ENCODE data around the gene SOX6. TPM values are rescaled to one million over a fixed set of nuclear protein-coding genes. Genes with fewer than 3 reads are reported as not detected.

Gene SOX6
- total RNA-seq, 1 donor from 2014 or later, result 7.6 TPM

- no peaks in the 10 kb centered on the region for H3K27me3 Mint-ChIP-seq (ENCODE audit: insufficient read depth, low read depth)
- Histone ChIP-seq H3K27ac (no peak overlapping the region), H3K9me3 (ENCODE audit: low read depth) (no peaks in the 10 kb centered on the region), H3K36me3 (no peaks in the 10 kb centered on the region), H2AFZ (replicated peaks) (no peak overlapping the region), H4K20me1 (ENCODE audit: low read depth) (no peaks in the 10 kb centered on the region), H3F3A (ENCODE audit: low read depth) (no peaks in the 10 kb centered on the region), H3K27me3 (peaks cover 80% of the 10 kb centered on the region), H3K4me2 (no peak overlapping the region), H3K79me2 (ENCODE audit: low read depth) (no peaks in the 10 kb centered on the region), H3K4me1 (no peaks in the 10 kb centered on the region), H3K9ac (no peak overlapping the region), H3K4me3 (no peak overlapping the region)
- H3K9me3 Mint-ChIP-seq, result no peaks in the 10 kb centered on the region
- peaks cover 2% of the 10 kb centered on the region for H3K4me1 Mint-ChIP-seq
- H3K4me3 Mint-ChIP-seq, result no peak overlapping the region
- no peaks in the 10 kb centered on the region for H3K36me3 Mint-ChIP-seq
- H3K27ac Mint-ChIP-seq, result no peak overlapping the region
- DNase-seq (ENCODE audit: low spot score), result no peak
- TF ChIP-seq EZH2phosphoT487 (IDR thresholded peaks at IDR 0.05) (no peak), EZH2 (IDR thresholded peaks at IDR 0.05) (no peak)
- TF ChIP-seq, protein P1, sequence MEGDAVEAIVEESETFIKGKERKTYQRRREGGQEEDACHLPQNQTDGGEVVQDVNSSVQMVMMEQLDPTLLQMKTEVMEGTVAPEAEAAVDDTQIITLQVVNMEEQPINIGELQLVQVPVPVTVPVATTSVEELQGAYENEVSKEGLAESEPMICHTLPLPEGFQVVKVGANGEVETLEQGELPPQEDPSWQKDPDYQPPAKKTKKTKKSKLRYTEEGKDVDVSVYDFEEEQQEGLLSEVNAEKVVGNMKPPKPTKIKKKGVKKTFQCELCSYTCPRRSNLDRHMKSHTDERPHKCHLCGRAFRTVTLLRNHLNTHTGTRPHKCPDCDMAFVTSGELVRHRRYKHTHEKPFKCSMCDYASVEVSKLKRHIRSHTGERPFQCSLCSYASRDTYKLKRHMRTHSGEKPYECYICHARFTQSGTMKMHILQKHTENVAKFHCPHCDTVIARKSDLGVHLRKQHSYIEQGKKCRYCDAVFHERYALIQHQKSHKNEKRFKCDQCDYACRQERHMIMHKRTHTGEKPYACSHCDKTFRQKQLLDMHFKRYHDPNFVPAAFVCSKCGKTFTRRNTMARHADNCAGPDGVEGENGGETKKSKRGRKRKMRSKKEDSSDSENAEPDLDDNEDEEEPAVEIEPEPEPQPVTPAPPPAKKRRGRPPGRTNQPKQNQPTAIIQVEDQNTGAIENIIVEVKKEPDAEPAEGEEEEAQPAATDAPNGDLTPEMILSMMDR (IDR thresholded peaks at IDR 0.05), result no peak
Measured at GRCh38 chr11:16382186-16382585, 25.8 kb upstream of the SOX6 start.

DNA sequence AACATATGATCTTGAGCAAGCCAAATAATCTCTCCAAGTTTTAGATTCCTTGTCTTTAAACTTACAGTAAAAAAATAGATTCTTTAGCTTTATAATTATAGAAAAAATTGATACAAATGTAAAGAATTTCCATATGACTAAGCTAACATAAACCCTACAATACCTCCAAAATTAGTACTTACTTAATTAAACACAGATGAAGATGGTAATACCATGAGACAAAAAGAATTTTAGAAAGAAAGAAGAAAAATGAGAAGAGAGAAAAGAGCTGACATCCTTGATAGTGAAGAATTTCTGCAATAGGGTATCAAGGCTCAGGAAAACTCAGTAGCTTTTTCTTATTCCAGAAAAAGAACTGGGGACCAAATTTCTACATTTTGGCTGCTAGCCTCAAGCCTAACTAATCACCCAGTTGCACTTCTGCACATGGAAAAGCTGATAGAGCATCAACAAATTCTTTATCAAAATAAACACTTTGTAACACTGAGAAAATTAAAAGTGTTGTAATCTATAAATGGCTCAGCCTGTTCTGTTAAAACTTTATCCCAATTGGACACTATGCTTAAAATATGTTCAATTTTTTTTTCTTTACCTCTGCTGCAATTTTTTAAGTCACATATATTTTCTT is 24.7 kb upstream of the SOX6 start:
- TF ChIP-seq EZH2 (IDR thresholded peaks at IDR 0.05) (no peak), EZH2phosphoT487 (IDR thresholded peaks at IDR 0.05) (no peak)
- TF ChIP-seq, protein P1 (IDR thresholded peaks at IDR 0.05), result no peak
- no peak overlapping the region for H3K9ac ChIP-seq
- no peaks in the 10 kb centered on the region for H3K9me3 ChIP-seq (ENCODE audit: low read depth)
- H3K27me3 ChIP-seq, result peaks cover 79% of the 10 kb centered on the region
- no peaks in the 10 kb centered on the region for H4K20me1 ChIP-seq (ENCODE audit: low read depth)
- Mint-ChIP-seq H3K36me3 (no peaks in the 10 kb centered on the region), H3K9me3 (no peaks in the 10 kb centered on the region), H3K27me3 (ENCODE audit: insufficient read depth, low read depth) (no peaks in the 10 kb centered on the region), H3K4me1 (peaks cover 2% of the 10 kb centered on the region), H3K4me3 (no peak overlapping the region), H3K27ac (no peak overlapping the region)
- no peaks in the 10 kb centered on the region for H3F3A ChIP-seq (ENCODE audit: low read depth)
- H3K79me2 ChIP-seq (ENCODE audit: low read depth), result no peaks in the 10 kb centered on the region
- H2AFZ ChIP-seq (replicated peaks), result no peak overlapping the region
- H3K36me3 ChIP-seq, result no peaks in the 10 kb centered on the region
- DNase-seq (ENCODE audit: low spot score), result no peak
- no peak overlapping the region for H3K4me3 ChIP-seq
- H3K4me2 ChIP-seq, result no peak overlapping the region
- H3K27ac ChIP-seq, result no peak overlapping the region
- no peaks in the 10 kb centered on the region for H3K4me1 ChIP-seq

DNA sequence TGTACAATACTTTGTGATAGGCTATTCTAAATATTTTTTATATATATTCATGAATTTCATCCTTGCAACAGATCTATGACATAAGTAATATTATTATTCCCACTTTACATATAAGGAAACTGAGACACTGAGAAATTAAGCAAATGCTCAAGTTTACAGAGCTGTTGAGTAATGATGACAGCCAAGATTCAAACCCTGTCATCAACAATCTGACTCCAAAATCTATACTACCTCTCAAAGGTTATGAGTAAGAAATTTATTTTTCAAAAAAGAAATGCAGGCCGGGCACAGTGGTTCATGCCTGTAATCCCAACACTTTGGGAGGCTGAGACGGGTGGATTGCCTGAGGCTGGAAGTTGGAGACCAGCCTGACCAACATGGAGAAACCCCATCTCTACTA is 22.6 kb upstream of the SOX6 start:
- Histone ChIP-seq H2AFZ (replicated peaks) (no peak overlapping the region), H3K36me3 (no peaks in the 10 kb centered on the region), H3K4me2 (no peak overlapping the region), H3K4me1 (no peaks in the 10 kb centered on the region), H3K27ac (no peak overlapping the region), H4K20me1 (ENCODE audit: low read depth) (no peaks in the 10 kb centered on the region), H3F3A (ENCODE audit: low read depth) (no peaks in the 10 kb centered on the region), H3K9me3 (ENCODE audit: low read depth) (no peaks in the 10 kb centered on the region), H3K79me2 (ENCODE audit: low read depth) (no peaks in the 10 kb centered on the region), H3K27me3 (peaks cover 71% of the 10 kb centered on the region), H3K9ac (no peak overlapping the region), H3K4me3 (no peak overlapping the region)
- no peak for DNase-seq (ENCODE audit: low spot score)
- Mint-ChIP-seq H3K9me3 (no peaks in the 10 kb centered on the region), H3K27ac (no peak overlapping the region), H3K36me3 (no peaks in the 10 kb centered on the region), H3K27me3 (ENCODE audit: insufficient read depth, low read depth) (no peaks in the 10 kb centered on the region), H3K4me1 (no peaks in the 10 kb centered on the region), H3K4me3 (no peak overlapping the region)
- TF ChIP-seq EZH2phosphoT487 (IDR thresholded peaks at IDR 0.05) (no peak), EZH2 (IDR thresholded peaks at IDR 0.05) (no peak)
- TF ChIP-seq, protein P1 (IDR thresholded peaks at IDR 0.05), result no peak
